K562 (cell line): ENCODE data around the gene SALL3. TPM values are rescaled to one million over a fixed set of nuclear protein-coding genes. Genes with fewer than 3 reads are reported as not detected.

Source experiments
- ATAC-seq: fragments of 200-7000 bp; cut with Tn5 transposase; 3 replicates; pipeline ENCODE4 v1.9.1; 2020; ENCODE audit warnings: moderate library complexity
- BruUV-seq: library from RNA; stranded (reverse); fragments of 400-500 nt; replicated peaks from 2 replicates; lab custom pipeline; 2021; lab: Mats Ljungman, UMichigan
- CTCF ChIA-PET: fragments of 300-600 bp; formaldehyde crosslinking; extraction: SDS; loops from one replicate; lab custom pipeline; 2021; ENCODE audit warnings: low intra/inter-chr PET ratio; lab: Yijun Ruan, JAX
- POLR2A ChIA-PET: fragments of 300-600, 350-650 bp; sonication (Branson Sonifier 250); formaldehyde crosslinking; extraction: SDS; loops from one replicate; lab custom pipeline; 2021; ENCODE audit warnings: antibody characterized with exemption, inconsistent platforms; lab: Yijun Ruan, JAX
- DNase-seq, 4 experiments: peaks; one replicate each; pipeline versions ENCODE4 v3.0.0 to v3.0.0-alpha.2; 2011 to 2018; ENCODE audit warnings: low spot score in 3 of 4, mixed read lengths in 3 of 4; ENCODE audit errors: extremely low read depth in 1 of 4
- FAIRE-seq: peaks from 2 replicates; lab custom pipeline; 2011; peaks lifted over from hg19 to GRCh38; lab: Jason Lieb, UNC
- H2AFZ ChIP-seq: 2 replicates; pipeline ENCODE4 v1.6.0; 2011; ENCODE audit warnings: low read depth, low read length, control low read depth, inconsistent platforms
- H3K27ac ChIP-seq: fragments of 200-600 bp; 3 replicates; pipeline ENCODE4 v1.8.0; 2011; ENCODE audit warnings: low read depth, mild to moderate bottlenecking, control low read depth, inconsistent platforms, low read length, moderate library complexity, mixed read lengths; ENCODE audit errors: extremely low read depth
- H3K27me3 ChIP-seq, 2 experiments: fragments of 300-600 bp in 1 of 2; 2 replicates in 1 of 2; 3 replicates in 1 of 2; pipeline versions ENCODE4 v1.6.0 to v1.8.0; 2011; ENCODE audit warnings: inconsistent platforms in 2 of 2, low read length in 2 of 2, mild to moderate bottlenecking in 1 of 2, mixed read lengths in 1 of 2, moderate library complexity in 1 of 2; ENCODE audit not compliant: control insufficient read depth in 2 of 2, insufficient read depth in 2 of 2
- H3K36me3 ChIP-seq: fragments of 300-600 bp; 3 replicates; pipeline ENCODE4 v1.8.0; 2011; ENCODE audit warnings: mild to moderate bottlenecking, low read length, inconsistent platforms; ENCODE audit not compliant: control insufficient read depth, insufficient read depth
- H3K4me1 ChIP-seq, 2 experiments: fragments of 200-600 bp in 1 of 2; replicated peaks in 1 of 2; 2 replicates in 1 of 2; 3 replicates in 1 of 2; pipeline versions ENCODE4 v1.5.1 to v1.8.0; 2011; ENCODE audit warnings: inconsistent platforms in 2 of 2, low read length in 2 of 2, mild to moderate bottlenecking in 1 of 2, mixed read lengths in 1 of 2, moderate library complexity in 1 of 2; ENCODE audit not compliant: control insufficient read depth in 2 of 2, insufficient read depth in 2 of 2
- H3K4me2 ChIP-seq: 2 replicates; pipeline ENCODE4 v1.6.1; 2011; ENCODE audit warnings: low read length, control low read depth, inconsistent platforms, mixed read lengths; ENCODE audit not compliant: insufficient read depth
- H3K4me3 ChIP-seq: fragments of 200-600 bp; sonication (generic), shearing (Covaris generic); 2 replicates; pipeline ENCODE4 v1.5.1; 2016; ENCODE audit warnings: control low read depth, inconsistent platforms
- H3K79me2 ChIP-seq: fragments of 200-600 bp; 3 replicates; pipeline ENCODE4 v1.8.0; 2011; ENCODE audit warnings: low read length, inconsistent platforms; ENCODE audit not compliant: control insufficient read depth, insufficient read depth
- H3K9ac ChIP-seq, 2 experiments: 2 replicates each; pipeline versions ENCODE4 v1.6.0 to v1.6.1; 2011; ENCODE audit warnings: low read depth in 2 of 2, low read length in 2 of 2, control low read depth in 1 of 2, inconsistent platforms in 1 of 2, mild to moderate bottlenecking in 1 of 2, mixed read lengths in 1 of 2; ENCODE audit not compliant: insufficient read depth in 1 of 2
- H3K9me1 ChIP-seq: one replicate; pipeline ENCODE4 v1.6.0; 2011; ENCODE audit warnings: inconsistent platforms, mild to moderate bottlenecking, low read length, moderate library complexity; ENCODE audit not compliant: control insufficient read depth, insufficient read depth
- H3K9me3 ChIP-seq: replicated peaks from 2 replicates; pipeline ENCODE4 v1.5.1; 2011; ENCODE audit warnings: low read depth, low read length, inconsistent platforms; ENCODE audit not compliant: control insufficient read depth, insufficient read depth
- H4K20me1 ChIP-seq: replicated peaks from 2 replicates; pipeline ENCODE4 v1.6.1; 2011; ENCODE audit warnings: low read length, inconsistent platforms, mixed read lengths; ENCODE audit not compliant: control insufficient read depth, insufficient read depth
- ATF4 ChIP-seq: fragments of 450-650 bp; formaldehyde crosslinking; IDR thresholded peaks from 2 replicates; pipeline ENCODE4 v1.4.0; 2022; ENCODE audit warnings: mild to moderate bottlenecking, moderate library complexity
- NFYB ChIP-seq: IDR thresholded peaks from 2 replicates; pipeline ENCODE4 v1.6.1; 2011; ENCODE audit warnings: mild to moderate bottlenecking, moderate library complexity; ENCODE audit not compliant: insufficient read length; ENCODE audit errors: extremely low read depth
- OTX1 ChIP-seq: fragments of 450-650 bp; formaldehyde crosslinking; IDR thresholded peaks from 2 replicates; pipeline ENCODE4 v1.4.0; 2022; ENCODE audit warnings: mild to moderate bottlenecking
- SRSF9 ChIP-seq: fragments of 200-400 bp; formaldehyde crosslinking; IDR thresholded peaks from 2 replicates; pipeline ENCODE4 v1.6.1; 2017; ENCODE audit warnings: low read depth, low read length, borderline replicate concordance
- TAF9B ChIP-seq: fragments of 450-650 bp; IDR thresholded peaks from 2 replicates; pipeline ENCODE4 v1.6.1; 2018; ENCODE audit warnings: mild to moderate bottlenecking; ENCODE audit not compliant: partially characterized antibody
- ZNF23 ChIP-seq: fragments of 250-450 bp; sonication (Bioruptor Pico); IDR thresholded peaks from 2 replicates; pipeline ENCODE4 v1.4.0; 2020; ENCODE audit warnings: mild to moderate bottlenecking
- ZNF518B ChIP-seq: fragments of 250-450 bp; sonication (Bioruptor Pico); IDR thresholded peaks from 2 replicates; pipeline ENCODE4 v1.5.0; 2021; ENCODE audit warnings: mild to moderate bottlenecking, moderate library complexity
- ZNF766 ChIP-seq: fragments of 200-800 bp; sonication (Bioruptor generic); conservative IDR thresholded peaks from 2 replicates; pipeline ENCODE4 v1.6.1; 2016; ENCODE audit warnings: missing genetic modification characterization, missing compliant biosample characterization
- WGBS: fragments of 100-300 bp; shearing (Covaris generic); methylation state at CpG from one replicate; pipeline ENCODE4 v1.1.6; 2016; ENCODE audit warnings: low coverage, mixed read lengths; ENCODE audit not compliant: insufficient coverage; ENCODE audit errors: missing lambda C conversion rate; 5-methylcytosine and 5-hydroxymethylcytosine counted together
- in situ Hi-C: fragments of 300-500 bp; cut with MboI; formaldehyde crosslinking; loops from 4 replicates; pipeline ENCODE4 v1.15.0; 2018; ENCODE audit warnings: inconsistent platforms, mixed read lengths
- intact Hi-C: fragments of 100-400 bp; cut with micrococcal nuclease; formaldehyde crosslinking; loops from 2 replicates; pipeline ENCODE4 v1.14.2; 2022
- polyA plus RNA-seq, 8 experiments: library from polyadenylated mRNA; depleted of rRNA in 4 of 8; stranded (reverse) in 5 of 8; unstranded in 3 of 8; fragments of >200 nt; fragmentation: Nextera tagmentation in 2 of 8; fragmentation: Illumina TruSeq in 1 of 8; extraction: Ambion mirVana in 2 of 8; extraction: Trizol in 1 of 8; gene quantifications; 2 replicates each; pipeline versions ENCODE4 v1.2.1 to v1.2.3, GENCODE V29; 2011 to 2014; ENCODE audit warnings: inconsistent platforms in 1 of 8, missing spikeins in 1 of 8
- total RNA-seq, 7 experiments: library from RNA; depleted of rRNA in 6 of 7; stranded (reverse); fragments of >200 nt in 6 of 7; fragmentation: Illumina TruSeq in 2 of 7; extraction: Trizol in 2 of 7; gene quantifications; 2 replicates each; pipeline versions ENCODE4 v1.2.1 to v1.2.3, GENCODE V29; 2011 to 2021; ENCODE audit warnings: low replicate concordance in 1 of 7

Gene SALL3
- total and polyA plus RNA-seq, 9 of the 15 experiments (the other 6 are each of a cell fraction or from before 2014, with no cell fraction given), result not detected

- no peak for TF ChIP-seq ATF4 (CRISPR knock-in tag)
- no peak for TF ChIP-seq TAF9B
- no peak for TF ChIP-seq ZNF766
- TF ChIP-seq SRSF9, result no peak
These were observed 40.3 kb downstream of the SALL3 start (continued) for GRCh38 chr18:79019881-79020280.

- no TSS peak for BruUV-seq
- DNase-seq, result no peak
These were observed 43.0 kb downstream of the SALL3 start for GRCh38 chr18:79022603-79023002.

More at GRCh38 chr18:79022603-79023002, 43.0 kb downstream of the SALL3 start:
- H3K4me2 ChIP-seq, result no peak overlapping the region
- WGBS, result under 1% methylated on average over 22 of the region's 25 CpGs
- no peak overlapping the region for H3K27ac ChIP-seq
- CTCF ChIA-PET, result no interaction called here
- no peak for ATAC-seq
- no peak for TF ChIP-seq OTX1 (CRISPR knock-in tag)
- no peak for TF ChIP-seq ZNF518B
- TF ChIP-seq ZNF23 (CRISPR knock-in tag), result no peak
- TF ChIP-seq NFYB, result no peak
- TF ChIP-seq, all 486 proteins: peak for 0
- Histone ChIP-seq H2AFZ (no peak overlapping the region), H3K36me3 (no peaks in the 10 kb centered on the region), H3K9me1 (no peaks in the 10 kb centered on the region), H3K4me3 (no peak overlapping the region), H3K4me1 (no peaks in the 10 kb centered on the region), H4K20me1 (no peaks in the 10 kb centered on the region; the same call in 1 of the 2 replicates), H3K27me3 (peaks cover 7 to 53% of the 10 kb centered on the region in 2 experiments; a peak in 3 of 5 replicates), H3K9me3 (no peaks in the 10 kb centered on the region), H3K79me2 (no peaks in the 10 kb centered on the region), H3K9ac (no peak overlapping the region)
- POLR2A ChIA-PET, result no interaction called here
- intact Hi-C loops (no loop called here), in situ Hi-C loops (no loop called here)
- FAIRE-seq, result no peak
